Central memory CD4-positive, alpha-beta T cell (primary cell): ENCODE data around the gene PHYHIPL.

Source experiments
- DNase-seq: peaks from one replicate; pipeline ENCODE4 v3.0.0; 2022

Gene PHYHIPL

DNA sequence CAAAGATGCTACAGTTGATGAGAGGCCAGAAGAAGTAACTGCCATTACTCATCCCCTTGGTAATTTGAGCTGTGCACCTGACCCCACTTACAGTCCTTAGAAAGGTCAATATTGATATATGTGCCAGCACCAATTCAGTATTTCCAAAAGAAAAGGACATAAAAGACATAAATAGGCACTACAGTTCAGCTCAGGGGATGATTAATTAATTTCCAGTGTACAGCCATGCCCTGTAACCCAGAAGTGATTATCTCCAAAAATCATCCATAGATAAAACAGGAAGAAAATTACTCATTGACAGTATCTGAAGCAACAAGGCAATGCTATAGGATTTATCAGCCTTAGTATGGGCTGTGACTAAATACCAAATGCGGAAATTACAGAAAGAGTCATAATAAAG is 82.4 kb downstream of the PHYHIPL start:
- DNase-seq: no peak

DNA sequence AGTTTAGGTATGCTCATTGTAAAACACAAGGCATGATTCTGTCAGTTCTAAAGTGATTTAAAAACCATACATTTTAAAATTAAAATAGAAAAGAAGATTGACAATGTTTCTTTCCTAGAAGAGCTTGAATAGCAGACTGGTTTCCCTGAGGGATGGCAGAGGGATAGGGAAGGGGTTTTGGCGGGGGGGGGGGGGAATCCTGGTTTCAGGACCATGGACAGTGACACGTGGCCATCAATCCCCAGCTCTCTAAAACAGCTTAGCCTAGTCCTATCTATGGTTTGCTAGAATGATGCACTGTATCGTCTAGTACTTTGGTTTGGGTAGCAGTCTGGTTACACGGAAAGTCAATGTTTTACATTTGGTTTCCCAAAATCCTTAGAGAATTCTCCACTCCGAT is 88.7 kb downstream of the PHYHIPL start:
- no peak for DNase-seq

DNA sequence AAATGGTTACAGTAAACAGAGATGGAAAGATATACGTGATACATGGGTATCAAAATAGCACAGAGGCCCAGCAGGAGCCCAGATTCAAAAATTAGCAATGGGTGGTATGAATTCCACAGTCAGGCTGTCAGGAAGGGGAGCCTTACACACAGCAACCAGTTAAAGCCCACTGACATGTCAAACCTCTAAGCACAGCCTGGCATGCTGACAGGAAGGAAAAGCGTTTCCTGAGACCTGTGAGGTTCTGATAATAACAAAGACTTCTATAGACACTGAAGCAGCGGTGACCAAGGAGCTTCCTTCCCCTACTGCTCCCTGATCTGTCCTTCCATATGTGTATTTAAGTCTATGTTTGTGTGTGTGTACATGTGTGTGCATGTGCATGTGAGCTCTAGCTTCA is 89.9 kb downstream of the PHYHIPL start:
- no peak for DNase-seq

DNA sequence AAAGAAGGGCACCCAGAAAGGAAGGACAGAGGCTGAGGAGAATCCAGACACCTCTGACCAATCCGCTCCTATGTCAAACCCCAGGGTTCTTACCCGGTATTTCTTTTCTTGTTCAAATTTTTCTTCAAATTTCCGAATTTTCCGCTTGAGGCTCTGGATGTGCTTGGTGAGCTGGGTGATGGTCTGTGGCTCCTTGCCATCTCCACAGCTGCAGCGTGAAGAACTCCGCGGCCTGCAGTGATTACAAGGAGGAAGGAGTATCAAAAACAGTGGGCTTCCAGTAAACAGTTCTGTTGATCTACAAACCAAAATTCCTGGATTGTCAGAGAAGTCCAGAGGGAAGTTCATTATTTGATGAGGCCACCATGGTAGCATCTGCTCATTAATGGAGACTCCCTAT is 92.0 kb downstream of the PHYHIPL start:
- DNase-seq: no peak

DNA sequence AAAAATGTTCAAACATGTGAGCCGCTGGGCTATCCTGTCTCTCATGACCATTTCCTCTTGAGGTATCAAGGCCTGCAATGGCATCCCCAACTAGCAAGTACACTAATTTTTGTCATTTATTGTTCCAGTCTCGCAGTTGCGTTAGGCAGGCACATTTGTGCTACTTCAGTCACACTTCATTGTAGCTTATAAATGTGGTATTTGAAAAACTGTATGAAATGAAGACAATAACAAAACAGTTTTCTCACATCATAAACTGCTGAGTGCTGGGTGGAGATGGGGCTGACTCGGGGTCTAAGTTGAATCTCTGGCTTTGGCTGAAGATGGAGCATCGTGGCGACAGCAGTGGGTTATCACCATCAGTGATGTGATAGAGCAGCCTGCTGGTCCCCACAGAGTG is 93.2 kb downstream of the PHYHIPL start:
- DNase-seq: no peak

DNA sequence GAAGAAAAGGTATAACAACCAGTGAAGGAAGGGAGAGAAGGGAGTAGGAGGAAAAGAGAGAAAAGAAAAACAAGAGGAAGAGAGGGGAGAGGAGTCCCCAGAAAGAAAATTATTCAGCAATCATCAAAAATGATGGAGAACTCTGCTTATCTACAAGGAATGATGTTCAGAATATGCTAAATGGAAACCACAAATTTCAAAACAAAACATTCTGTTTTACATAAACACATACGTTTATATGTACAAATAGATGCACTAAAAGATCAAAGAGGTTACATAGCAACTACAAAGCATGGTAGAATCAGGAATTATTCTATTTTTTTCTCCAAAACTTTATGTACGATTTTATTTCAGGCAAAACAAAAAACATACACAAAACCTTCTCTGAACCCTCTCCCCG is 94.0 kb downstream of the PHYHIPL start:
- no peak for DNase-seq

DNA sequence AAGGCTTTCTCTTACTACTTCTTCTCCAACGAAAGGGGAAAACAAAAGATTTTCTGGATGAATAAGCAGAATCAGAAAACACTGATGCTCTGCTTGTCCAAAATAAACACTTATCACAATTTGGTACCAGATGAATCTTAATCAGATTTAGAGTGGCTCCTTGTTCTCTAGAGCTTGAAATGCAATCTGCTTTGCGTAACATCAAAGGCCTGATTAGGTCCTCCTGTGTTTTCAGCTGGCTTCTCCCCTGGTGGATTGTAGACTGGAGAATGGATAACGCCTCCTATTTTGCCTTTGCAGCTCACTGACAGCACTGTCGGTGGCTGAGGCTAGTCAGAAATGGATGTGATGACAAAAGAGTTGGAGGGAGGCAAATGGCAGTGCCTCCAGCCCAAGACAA is 94.7 kb downstream of the PHYHIPL start:
- no peak for DNase-seq

DNA sequence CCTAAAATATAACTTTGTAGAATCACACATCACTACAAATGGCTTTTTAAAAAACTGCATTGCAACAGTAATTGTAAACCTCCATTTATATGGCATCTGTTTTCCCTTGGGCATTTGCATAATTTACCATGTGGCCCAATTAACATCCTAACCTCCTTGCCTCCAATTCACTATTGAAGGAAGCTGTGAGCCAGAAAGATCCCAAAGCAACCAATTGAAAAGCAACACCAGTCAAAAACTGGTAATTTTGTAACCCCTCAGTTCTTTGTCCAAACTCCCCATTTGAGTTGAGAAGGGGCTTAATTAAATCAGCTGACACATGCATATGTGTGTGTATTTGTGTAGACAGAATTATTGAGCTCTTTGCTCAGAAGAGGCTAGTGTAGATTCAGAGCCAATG is 95.6 kb downstream of the PHYHIPL start:
- no peak for DNase-seq

DNA sequence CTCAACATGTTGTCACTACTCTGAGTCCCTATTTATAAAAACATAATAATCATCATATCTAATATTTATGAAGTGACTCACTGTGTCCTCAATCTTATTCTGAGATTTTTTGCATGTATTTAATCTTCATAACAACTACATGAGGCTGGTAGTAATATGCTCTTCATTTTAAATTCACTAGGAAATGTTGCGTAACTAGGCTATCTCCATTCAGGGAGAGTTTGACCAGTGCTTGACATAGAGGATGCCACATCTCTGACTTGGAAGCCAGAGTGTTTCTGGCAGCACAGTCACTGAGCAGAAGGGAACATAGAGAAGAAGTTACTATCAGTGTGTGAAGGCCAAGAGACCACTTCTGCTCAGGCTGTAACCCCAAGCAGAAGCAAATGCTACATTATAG is 97.0 kb downstream of the PHYHIPL start:
- DNase-seq: no peak

DNA sequence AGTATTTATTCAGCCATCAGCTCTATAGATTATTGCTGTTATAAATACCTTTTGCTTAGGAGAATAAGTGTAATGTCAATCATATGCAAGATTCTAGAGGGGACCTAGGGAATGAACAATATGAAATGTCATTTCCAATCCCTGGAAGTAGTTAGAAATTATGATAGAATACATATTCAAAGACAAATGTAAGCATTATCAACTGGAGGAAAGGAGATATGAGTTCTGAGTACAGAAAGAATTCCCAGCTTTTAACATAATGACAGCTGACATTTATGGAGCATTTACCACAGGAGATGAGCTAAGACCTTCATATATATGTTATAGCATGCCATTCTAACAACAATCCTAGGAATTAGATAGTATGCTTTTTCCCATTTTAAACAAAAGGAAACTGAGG is 99.7 kb downstream of the PHYHIPL start:
- DNase-seq: no peak

DNA sequence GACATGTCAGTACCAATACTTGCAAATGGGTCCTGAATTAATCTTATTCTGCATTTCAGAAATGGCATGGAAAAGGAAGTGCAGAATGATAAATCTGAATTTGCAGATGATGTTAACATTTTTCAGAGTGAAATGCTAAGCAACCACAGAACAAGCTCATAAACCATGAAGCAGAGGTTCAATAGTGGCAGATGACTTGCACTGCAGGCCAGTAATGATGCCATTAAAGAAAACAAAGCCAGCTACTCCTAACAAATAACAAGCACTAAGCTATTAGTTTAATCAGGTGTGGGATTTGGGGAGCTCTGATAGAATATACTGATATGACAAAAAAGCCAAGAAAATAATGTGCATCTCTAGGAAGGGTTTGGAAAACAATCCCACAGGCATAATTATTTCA is 100.5 kb downstream of the PHYHIPL start:
- DNase-seq: no peak

DNA sequence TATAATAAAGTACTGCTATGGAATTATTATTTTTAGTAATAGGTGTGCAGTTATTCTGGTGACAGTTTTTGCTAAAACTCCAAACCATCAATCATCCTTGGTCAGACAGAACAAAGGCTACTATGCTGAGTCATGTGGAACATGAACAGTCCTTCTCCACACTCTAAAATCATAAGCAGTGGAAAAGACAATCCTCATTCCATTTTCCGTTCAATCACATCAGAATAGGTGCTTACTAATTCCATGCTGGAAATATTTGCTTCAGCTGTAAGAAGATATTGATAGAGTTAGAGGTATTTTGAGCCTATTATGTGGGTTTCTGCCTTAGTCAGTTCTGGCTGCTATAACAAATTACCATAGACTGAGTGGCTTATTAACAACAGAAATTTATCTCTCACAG is 103.0 kb downstream of the PHYHIPL start:
- DNase-seq: no peak

DNA sequence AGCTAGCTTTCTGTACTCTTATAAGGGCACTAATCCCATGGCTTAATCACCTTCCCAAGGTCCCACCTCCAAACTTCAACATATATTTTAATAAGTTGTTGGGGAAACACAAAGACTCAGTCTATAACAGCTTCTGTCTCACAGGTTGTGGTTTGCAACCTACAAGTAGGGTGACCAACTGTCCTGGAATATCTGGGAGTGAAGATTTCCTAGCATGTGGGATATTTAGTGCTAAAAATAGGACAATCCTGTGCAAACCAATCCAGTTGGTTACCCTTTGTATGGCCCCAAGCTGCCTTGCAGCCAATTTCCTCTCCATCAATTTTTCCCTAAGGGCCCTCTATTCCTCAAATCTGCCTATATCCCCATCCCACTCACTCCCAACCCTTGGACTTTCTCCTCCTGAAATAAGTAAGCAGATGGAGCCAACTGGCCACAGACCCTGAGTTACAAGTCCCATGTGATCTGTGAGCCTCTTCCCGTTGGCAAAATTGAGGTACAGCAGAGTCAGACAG is 103.6 kb downstream of the PHYHIPL start:
- no peak for DNase-seq

DNA sequence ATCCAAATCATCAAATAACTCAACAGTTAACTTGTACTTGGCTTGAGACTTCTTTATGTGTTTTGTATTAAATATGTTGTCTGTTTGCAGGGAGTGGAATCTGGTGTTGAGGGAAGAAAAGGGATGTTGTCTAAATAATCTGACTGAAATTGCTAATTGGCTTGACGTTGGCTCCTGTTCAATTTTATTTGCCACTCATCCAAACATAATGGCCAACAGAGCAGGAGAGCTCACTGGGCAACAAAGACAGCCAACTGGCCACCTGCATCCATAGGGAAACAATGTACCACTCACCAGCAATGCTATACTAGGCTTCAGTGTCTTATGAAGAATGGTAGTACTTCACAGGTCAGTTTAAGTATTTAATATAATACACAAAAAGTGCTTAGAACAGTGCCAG is 105.4 kb downstream of the PHYHIPL start:
- DNase-seq: no peak

DNA sequence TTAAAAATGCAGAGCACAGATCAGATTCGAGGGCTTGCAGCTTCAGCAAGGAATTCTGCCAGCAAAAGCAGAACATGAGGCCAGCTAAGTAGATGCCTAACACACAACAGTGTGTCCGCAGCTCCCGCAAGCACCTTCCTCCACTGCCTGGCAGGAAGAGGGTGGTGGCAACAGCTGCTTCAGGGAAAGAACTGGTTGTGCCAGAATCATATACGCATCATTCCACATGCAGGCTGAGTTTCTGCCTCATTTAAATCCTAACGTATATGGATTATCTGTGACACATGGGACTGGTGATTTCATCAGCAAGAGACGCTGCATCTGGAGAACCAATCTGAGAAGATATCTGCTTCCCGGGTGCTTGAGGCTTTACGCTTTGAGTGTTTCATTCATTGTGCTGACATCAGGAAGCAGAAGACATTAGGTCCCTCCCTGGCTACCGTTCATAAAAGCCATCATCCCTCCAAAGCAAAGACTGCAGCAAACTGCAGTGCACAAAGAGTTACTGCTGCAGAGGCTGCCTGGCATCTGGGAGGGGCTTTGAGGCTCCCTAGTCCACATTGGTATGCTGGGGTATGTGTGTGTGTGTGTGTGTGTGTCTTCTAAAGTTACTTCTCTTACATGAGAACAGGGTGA is 107.1 kb downstream of the PHYHIPL start:
- no peak for DNase-seq

DNA sequence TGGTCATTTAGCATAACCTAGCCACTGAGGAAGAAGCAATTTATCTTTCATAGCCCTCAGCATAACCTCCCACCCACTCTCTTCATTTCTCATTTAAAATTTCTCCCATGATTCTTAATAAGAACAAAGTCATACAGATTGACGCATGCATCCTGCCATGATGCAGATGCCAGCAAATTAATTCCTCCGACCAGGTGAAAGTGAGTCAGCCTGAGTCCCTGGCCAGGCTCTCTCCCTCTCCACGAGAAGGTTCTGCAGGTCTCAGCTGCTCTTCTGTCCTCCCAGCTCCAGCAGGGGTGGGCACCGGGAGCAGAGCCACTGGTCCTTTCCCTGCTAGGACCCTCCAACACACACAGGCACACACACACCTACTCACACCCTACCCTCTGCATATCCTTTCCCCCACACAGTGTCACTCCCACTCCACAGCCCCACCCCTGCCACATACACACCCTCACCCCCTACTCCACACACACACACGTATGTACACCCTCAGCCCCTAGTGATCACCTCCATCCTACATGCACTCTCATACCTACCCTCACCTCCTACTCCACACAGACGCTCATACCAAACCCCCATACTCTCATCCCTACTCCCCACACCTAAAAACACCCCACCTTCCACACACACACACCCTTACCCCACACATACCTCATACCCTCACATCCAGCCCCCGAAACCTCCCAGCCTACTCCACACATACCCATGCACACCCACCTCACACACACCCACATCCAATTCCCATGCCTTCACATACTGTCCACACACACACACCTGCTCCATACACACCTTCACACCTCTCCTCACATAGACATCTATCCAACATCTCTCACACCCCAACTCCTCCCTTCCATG is 107.9 kb downstream of the PHYHIPL start:
- DNase-seq: no peak

DNA sequence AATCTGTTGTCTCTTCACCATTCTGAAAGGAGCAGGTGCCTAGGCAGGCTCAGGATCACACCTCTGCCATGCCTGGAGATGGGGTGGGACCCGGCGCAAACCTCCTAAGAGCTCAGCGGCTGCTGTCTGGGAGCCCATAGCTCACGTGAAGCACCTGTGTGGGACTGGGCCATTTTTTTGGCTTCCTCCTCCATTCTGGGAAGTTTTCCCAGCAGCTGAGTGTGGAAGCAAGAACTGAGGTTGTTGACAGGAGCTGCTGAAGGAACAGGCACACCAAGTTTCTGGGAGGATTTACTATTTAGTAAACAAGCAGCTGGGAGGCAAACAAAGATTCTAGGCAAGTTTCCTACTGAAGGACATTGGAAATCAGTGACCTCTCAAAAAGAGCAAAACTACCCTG is 108.6 kb downstream of the PHYHIPL start:
- DNase-seq: no peak

DNA sequence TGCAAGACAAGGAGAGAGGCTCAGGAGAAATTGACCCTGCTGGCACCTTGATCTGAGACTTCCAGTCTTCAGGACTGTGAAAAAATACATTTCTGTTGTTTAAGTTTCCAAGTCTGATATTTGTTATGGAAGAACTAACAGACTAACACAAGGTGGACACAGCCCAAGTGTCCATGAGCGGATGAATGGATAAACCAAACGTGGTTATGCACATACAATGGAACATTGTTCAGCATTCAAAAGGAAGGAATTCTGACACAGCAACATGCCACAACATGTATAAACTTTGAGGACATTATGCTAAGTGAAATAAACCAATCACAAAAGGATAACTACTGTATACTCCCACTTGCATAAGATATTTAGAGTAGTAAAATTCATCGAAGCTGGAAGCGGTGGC is 109.4 kb downstream of the PHYHIPL start:
- DNase-seq: no peak

DNA sequence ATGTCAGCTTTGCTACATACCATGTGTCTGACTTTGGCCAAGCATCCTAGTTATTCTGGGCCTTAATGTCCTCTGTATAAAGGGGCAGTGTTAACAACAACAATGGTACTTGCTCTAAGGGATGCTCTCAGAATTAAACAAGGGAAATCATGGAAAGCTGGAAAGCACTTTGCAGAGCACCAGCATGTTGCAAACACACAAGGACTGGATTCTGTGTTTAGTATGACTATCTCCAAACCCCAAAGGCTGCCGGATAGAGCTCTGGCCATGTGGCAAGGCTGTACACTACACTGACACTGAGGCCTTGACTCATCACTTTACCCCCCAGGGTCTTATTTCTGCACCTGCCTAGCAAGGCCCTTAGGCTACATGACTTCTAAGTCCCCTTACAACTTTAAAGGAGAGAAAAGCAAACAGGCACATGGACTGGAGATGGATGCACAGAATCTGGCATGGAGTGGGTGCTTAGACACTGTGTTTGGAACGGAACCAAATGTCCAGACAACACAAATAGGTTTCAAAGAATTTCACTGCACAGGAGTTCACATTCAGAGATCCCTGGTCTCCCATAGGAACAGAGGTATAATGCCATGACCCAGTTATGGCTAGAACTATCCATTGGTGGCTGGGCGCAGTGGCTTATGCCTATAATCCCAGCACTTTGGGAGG is 111.3 kb downstream of the PHYHIPL start:
- DNase-seq: no peak

DNA sequence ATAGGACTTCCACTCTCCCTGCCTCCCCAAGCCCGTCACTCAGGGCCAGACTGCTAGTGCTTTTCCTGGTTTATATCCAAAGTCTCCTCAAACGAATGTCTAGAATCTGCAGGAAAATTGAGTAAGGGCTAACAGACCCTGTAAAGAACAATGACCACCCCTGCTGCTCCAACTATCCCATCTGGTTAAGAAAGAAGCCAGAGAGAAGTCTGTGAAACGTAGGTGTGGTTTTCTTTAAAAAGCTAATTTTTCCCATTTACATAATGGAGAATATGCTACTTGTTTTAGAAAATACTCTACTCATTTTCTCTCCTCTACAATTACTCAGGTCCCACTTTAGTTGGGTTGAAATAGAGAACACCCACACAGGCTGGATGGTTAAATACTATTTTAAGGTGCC is 113.4 kb downstream of the PHYHIPL start:
- DNase-seq: no peak

DNA sequence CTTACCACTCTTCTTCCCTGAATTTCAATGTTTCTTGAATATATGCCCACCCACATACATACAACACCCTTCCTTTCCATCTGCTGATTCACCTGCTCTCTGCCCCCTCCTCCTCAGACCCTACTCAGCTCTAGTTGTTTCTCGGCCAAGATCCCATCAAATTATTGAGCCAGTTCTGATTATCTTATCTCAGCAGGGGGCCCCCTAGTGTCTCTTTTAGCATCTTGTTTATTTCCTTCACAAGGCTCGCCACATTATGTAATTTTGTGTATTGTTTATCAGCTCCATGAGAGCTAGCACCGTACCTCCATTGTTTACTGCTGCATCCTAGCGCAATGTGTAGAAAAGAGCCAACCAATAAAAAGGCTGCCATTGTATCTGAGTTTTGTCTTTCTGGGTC is 114.0 kb downstream of the PHYHIPL start:
- no peak for DNase-seq
